Kidney tubule cell (primary cell): ENCODE measurements around the gene CDH6.

ENCODE experiments used
- DNase-seq: peaks from one replicate; pipeline ENCODE4 v3.0.0-alpha.2; 2018; ENCODE audit warnings: low spot score

CDH6 gene

GRCh38 chr5:31250201-31250600 is 56.7 kb downstream of the CDH6 start:
- no peak for DNase-seq

- no peak for DNase-seq
These were observed 57.5 kb downstream of the CDH6 start for GRCh38 chr5:31251032-31251431.

- DNase-seq, result no peak
These were observed 61.6 kb downstream of the CDH6 start for GRCh38 chr5:31255041-31255440.

- no peak for DNase-seq
These were observed 74.8 kb downstream of the CDH6 start for GRCh38 chr5:31268256-31268655.

- DNase-seq, result no peak
These were observed 75.2 kb downstream of the CDH6 start for GRCh38 chr5:31268686-31269085.

GRCh38 chr5:31269259-31269658 is 75.8 kb downstream of the CDH6 start:
- DNase-seq, result no peak

- DNase-seq, result peak; percentile 32
These were observed 76.9 kb downstream of the CDH6 start for GRCh38 chr5:31270396-31270795.

GRCh38 chr5:31271567-31271966 is 78.1 kb downstream of the CDH6 start:
- DNase-seq, result no peak

GRCh38 chr5:31273161-31273560 is 79.7 kb downstream of the CDH6 start:
- no peak for DNase-seq

GRCh38 chr5:31273631-31274378 is 80.3 kb downstream of the CDH6 start:
- no peak for DNase-seq

GRCh38 chr5:31280210-31280609 is 86.7 kb downstream of the CDH6 start:
- DNase-seq, result peak; percentile 19

GRCh38 chr5:31283326-31283725 is 89.8 kb downstream of the CDH6 start:
- no peak for DNase-seq

- DNase-seq, result no peak
These were observed 91.5 kb downstream of the CDH6 start for GRCh38 chr5:31285025-31285424.

GRCh38 chr5:31287985-31288384 is 94.5 kb downstream of the CDH6 start:
- DNase-seq, result no peak

GRCh38 chr5:31289429-31289828 is 95.9 kb downstream of the CDH6 start:
- DNase-seq, result no peak

GRCh38 chr5:31291323-31291854 is 97.9 kb downstream of the CDH6 start:
- peak; percentile 15 for DNase-seq

- no peak for DNase-seq
These were observed 107.0 kb downstream of the CDH6 start for GRCh38 chr5:31300501-31300900.

GRCh38 chr5:31301833-31302232 is 108.3 kb downstream of the CDH6 start:
- DNase-seq, result no peak

- DNase-seq, result no peak
These were observed 110.2 kb downstream of the CDH6 start for GRCh38 chr5:31303688-31304087.

- no peak for DNase-seq
These were observed 124.2 kb downstream of the CDH6 start for GRCh38 chr5:31317665-31318064.

GRCh38 chr5:31319335-31319734 is 125.8 kb downstream of the CDH6 start:
- no peak for DNase-seq

GRCh38 chr5:31322946-31323345 is 129.5 kb downstream of the CDH6 start:
- no peak for DNase-seq

- DNase-seq, result no peak
These were observed 131.4 kb downstream of the CDH6 start for GRCh38 chr5:31324842-31325241.
